ENCODE results near the gene CNTRL. TPM values are rescaled to one million over a fixed set of nuclear protein-coding genes. Genes with fewer than 3 reads are reported as not detected.

CNTRL gene
- polyA plus RNA-seq, 1 donor from 2014 or later = 16.0 TPM

DNA sequence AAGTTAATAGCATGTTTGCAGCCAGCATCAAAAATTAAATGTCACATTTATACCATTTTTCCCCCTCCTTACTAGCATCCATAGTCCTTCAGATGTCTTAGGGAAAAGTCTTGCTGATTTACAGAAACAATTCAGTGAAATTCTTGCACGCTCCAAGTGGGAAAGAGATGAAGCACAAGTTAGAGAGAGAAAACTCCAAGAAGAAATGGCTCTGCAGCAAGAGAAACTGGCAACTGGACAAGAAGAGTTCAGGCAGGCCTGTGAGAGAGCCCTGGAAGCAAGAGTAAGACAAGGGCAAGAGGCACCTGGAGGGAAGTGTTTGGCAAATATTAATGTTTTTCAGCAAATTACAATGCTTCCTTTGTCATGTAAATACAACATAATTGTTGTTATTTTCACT, 66.6 kb downstream of the CNTRL start:
- Histone ChIP-seq H4K20me1 (ENCODE audit: insufficient read depth) (no peaks in the 10 kb centered on the region), H3F3A (ENCODE audit: insufficient read depth, low read length, poor library complexity, severe bottlenecking) (no peaks in the 10 kb centered on the region), H3K36me3 (ENCODE audit: insufficient read depth, low read length) (peaks cover 17% of the 10 kb centered on the region), H3K9me3 (ENCODE audit: low read length) (no peaks in the 10 kb centered on the region), H3K4me3 (ENCODE audit: low read length) (no peak overlapping the region), H3K27ac (ENCODE audit: low read length) (no peak overlapping the region), H3K79me2 (replicated peaks; ENCODE audit: insufficient read depth, low read length) (no peaks in the 10 kb centered on the region), H3K4me2 (ENCODE audit: low read length) (no peak overlapping the region), H3K9ac (ENCODE audit: low read length) (no peak overlapping the region), H2AFZ (ENCODE audit: low read depth, low read length) (no peak overlapping the region), H3K9me2 (ENCODE audit: insufficient read depth, low read length) (no peaks in the 10 kb centered on the region), H3K27me3 (ENCODE audit: insufficient read depth, low read depth, low read length) (no peaks in the 10 kb centered on the region)
- TF ChIP-seq, protein P1, sequence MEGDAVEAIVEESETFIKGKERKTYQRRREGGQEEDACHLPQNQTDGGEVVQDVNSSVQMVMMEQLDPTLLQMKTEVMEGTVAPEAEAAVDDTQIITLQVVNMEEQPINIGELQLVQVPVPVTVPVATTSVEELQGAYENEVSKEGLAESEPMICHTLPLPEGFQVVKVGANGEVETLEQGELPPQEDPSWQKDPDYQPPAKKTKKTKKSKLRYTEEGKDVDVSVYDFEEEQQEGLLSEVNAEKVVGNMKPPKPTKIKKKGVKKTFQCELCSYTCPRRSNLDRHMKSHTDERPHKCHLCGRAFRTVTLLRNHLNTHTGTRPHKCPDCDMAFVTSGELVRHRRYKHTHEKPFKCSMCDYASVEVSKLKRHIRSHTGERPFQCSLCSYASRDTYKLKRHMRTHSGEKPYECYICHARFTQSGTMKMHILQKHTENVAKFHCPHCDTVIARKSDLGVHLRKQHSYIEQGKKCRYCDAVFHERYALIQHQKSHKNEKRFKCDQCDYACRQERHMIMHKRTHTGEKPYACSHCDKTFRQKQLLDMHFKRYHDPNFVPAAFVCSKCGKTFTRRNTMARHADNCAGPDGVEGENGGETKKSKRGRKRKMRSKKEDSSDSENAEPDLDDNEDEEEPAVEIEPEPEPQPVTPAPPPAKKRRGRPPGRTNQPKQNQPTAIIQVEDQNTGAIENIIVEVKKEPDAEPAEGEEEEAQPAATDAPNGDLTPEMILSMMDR (IDR thresholded peaks at IDR 0.05; ENCODE audit: poor library complexity, severe bottlenecking) = no peak
- no peak for TF ChIP-seq MXI1 (conservative IDR thresholded peaks at IDR 0.05; ENCODE audit: poor library complexity, severe bottlenecking)
- no peak for TF ChIP-seq TAF1 (IDR thresholded peaks at IDR 0.05; ENCODE audit: low read depth)
- TF ChIP-seq EP300 (conservative IDR thresholded peaks at IDR 0.05; ENCODE audit: poor library complexity, severe bottlenecking) = no peak
- TF ChIP-seq, protein P2, sequence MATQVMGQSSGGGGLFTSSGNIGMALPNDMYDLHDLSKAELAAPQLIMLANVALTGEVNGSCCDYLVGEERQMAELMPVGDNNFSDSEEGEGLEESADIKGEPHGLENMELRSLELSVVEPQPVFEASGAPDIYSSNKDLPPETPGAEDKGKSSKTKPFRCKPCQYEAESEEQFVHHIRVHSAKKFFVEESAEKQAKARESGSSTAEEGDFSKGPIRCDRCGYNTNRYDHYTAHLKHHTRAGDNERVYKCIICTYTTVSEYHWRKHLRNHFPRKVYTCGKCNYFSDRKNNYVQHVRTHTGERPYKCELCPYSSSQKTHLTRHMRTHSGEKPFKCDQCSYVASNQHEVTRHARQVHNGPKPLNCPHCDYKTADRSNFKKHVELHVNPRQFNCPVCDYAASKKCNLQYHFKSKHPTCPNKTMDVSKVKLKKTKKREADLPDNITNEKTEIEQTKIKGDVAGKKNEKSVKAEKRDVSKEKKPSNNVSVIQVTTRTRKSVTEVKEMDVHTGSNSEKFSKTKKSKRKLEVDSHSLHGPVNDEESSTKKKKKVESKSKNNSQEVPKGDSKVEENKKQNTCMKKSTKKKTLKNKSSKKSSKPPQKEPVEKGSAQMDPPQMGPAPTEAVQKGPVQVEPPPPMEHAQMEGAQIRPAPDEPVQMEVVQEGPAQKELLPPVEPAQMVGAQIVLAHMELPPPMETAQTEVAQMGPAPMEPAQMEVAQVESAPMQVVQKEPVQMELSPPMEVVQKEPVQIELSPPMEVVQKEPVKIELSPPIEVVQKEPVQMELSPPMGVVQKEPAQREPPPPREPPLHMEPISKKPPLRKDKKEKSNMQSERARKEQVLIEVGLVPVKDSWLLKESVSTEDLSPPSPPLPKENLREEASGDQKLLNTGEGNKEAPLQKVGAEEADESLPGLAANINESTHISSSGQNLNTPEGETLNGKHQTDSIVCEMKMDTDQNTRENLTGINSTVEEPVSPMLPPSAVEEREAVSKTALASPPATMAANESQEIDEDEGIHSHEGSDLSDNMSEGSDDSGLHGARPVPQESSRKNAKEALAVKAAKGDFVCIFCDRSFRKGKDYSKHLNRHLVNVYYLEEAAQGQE (IDR thresholded peaks at IDR 0.05; ENCODE audit: borderline replicate concordance) = no peak
- TF ChIP-seq EZH2 (IDR thresholded peaks at IDR 0.05; ENCODE audit: borderline replicate concordance, insufficient read depth, low read length, poor library complexity, severe bottlenecking) = no peak
- no peak for TF ChIP-seq SMC3 (conservative IDR thresholded peaks at IDR 0.05; ENCODE audit: poor library complexity)
- no peak for TF ChIP-seq POLR2AphosphoS5 (IDR thresholded peaks at IDR 0.05)
- TF ChIP-seq RAD21 (conservative IDR thresholded peaks at IDR 0.05) = no peak

DNA sequence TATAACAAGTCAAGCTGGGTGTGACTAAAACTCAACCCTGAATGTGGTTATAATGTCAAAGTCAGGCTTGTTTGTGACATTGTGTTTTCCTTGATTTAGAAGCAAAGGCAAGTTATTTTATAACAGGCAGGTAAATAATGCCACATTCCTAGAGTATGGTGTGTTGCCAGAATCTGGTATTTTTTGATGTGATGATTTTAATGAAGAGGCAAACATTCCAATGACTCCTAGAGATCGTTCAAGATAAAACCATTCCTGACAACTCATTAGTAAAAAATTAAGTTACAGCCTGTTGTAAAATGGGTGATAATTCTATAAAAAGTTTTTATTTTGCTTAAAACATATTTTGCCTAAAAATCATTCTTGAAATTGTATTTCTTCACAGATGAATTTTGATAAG, 67.0 kb downstream of the CNTRL start:
- TF ChIP-seq, protein P2 (IDR thresholded peaks at IDR 0.05; ENCODE audit: borderline replicate concordance) = no peak
- TF ChIP-seq EZH2 (IDR thresholded peaks at IDR 0.05; ENCODE audit: borderline replicate concordance, insufficient read depth, low read length, poor library complexity, severe bottlenecking) = no peak
- no peak for TF ChIP-seq MXI1 (conservative IDR thresholded peaks at IDR 0.05; ENCODE audit: poor library complexity, severe bottlenecking)
- TF ChIP-seq RAD21 (conservative IDR thresholded peaks at IDR 0.05) = no peak
- TF ChIP-seq, protein P1 (IDR thresholded peaks at IDR 0.05; ENCODE audit: poor library complexity, severe bottlenecking) = no peak
- no peak overlapping the region for H3K27ac ChIP-seq (ENCODE audit: low read length)
- H3K4me3 ChIP-seq (ENCODE audit: low read length) = no peak overlapping the region
- H3F3A ChIP-seq (ENCODE audit: insufficient read depth, low read length, poor library complexity, severe bottlenecking) = no peaks in the 10 kb centered on the region
- no peaks in the 10 kb centered on the region for H3K9me3 ChIP-seq (ENCODE audit: low read length)
- peaks cover 17% of the 10 kb centered on the region for H3K36me3 ChIP-seq (ENCODE audit: insufficient read depth, low read length)
- no peaks in the 10 kb centered on the region for H4K20me1 ChIP-seq (ENCODE audit: insufficient read depth)
- no peaks in the 10 kb centered on the region for H3K79me2 ChIP-seq (replicated peaks; ENCODE audit: insufficient read depth, low read length)
- H3K9ac ChIP-seq (ENCODE audit: low read length) = no peak overlapping the region
- H3K4me2 ChIP-seq (ENCODE audit: low read length) = no peak overlapping the region
- no peaks in the 10 kb centered on the region for H3K27me3 ChIP-seq (ENCODE audit: insufficient read depth, low read depth, low read length)
- H2AFZ ChIP-seq (ENCODE audit: low read depth, low read length) = no peak overlapping the region
- H3K9me2 ChIP-seq (ENCODE audit: insufficient read depth, low read length) = no peaks in the 10 kb centered on the region

Measured in neural cell (in vitro differentiated cells).